Activated T-cell treated with anti-CD3 and anti-CD28 coated beads, Interleukin-2, amount 50 U/mL, for 1 hour (primary cell): ENCODE measurements around the gene KCTD20.
"Not testable (repeated sequence)": the region's sequence is repeated elsewhere in the genome, so short reads cannot be mapped to it uniquely, and the experiment has no call there.

ENCODE experiments used
- DNase-seq: peaks from one replicate; pipeline ENCODE4 v3.0.0-alpha.2; 2020

KCTD20 gene

GRCh38 chr6:36445621-36446020 is 2.8 kb downstream of the KCTD20 start:
- DNase-seq = no peak

GRCh38 chr6:36449173-36449572 is 6.4 kb downstream of the KCTD20 start:
- DNase-seq = not testable (repeated sequence)

- DNase-seq = not testable (repeated sequence)
Measured at GRCh38 chr6:36452897-36453296, 10.1 kb downstream of the KCTD20 start.

GRCh38 chr6:36455486-36456027 is 12.8 kb downstream of the KCTD20 start:
- no peak for DNase-seq

GRCh38 chr6:36459501-36459900 is 16.7 kb downstream of the KCTD20 start:
- no peak for DNase-seq

- no peak for DNase-seq
Measured at GRCh38 chr6:36460916-36461315, 18.1 kb downstream of the KCTD20 start.

GRCh38 chr6:36461646-36462045 is 18.8 kb downstream of the KCTD20 start:
- no peak for DNase-seq

- no peak for DNase-seq
Measured at GRCh38 chr6:36463676-36464075, 20.9 kb downstream of the KCTD20 start.

GRCh38 chr6:36464233-36464632 is 21.4 kb downstream of the KCTD20 start:
- no peak for DNase-seq

GRCh38 chr6:36467625-36468024 is 24.8 kb downstream of the KCTD20 start:
- DNase-seq = no peak

GRCh38 chr6:36469148-36469661 is 26.4 kb downstream of the KCTD20 start:
- DNase-seq = no peak

GRCh38 chr6:36469946-36470345 is 27.1 kb downstream of the KCTD20 start:
- DNase-seq = no peak

GRCh38 chr6:36478051-36478526 is 35.3 kb downstream of the KCTD20 start:
- no peak for DNase-seq

GRCh38 chr6:36479256-36479655 is 36.5 kb downstream of the KCTD20 start:
- DNase-seq = no peak

GRCh38 chr6:36483326-36483725 is 40.5 kb downstream of the KCTD20 start:
- not testable (repeated sequence) for DNase-seq

- no peak for DNase-seq
Measured at GRCh38 chr6:36484736-36485135, 41.9 kb downstream of the KCTD20 start.

GRCh38 chr6:36487698-36488097 is 44.9 kb downstream of the KCTD20 start:
- DNase-seq = no peak

- no peak for DNase-seq
Measured at GRCh38 chr6:36488221-36488620, 45.4 kb downstream of the KCTD20 start.

- DNase-seq = no peak
Measured at GRCh38 chr6:36489426-36489825, 46.6 kb downstream of the KCTD20 start.

- DNase-seq = no peak
Measured at GRCh38 chr6:36491378-36491965, 48.7 kb downstream of the KCTD20 start.

- DNase-seq = no peak
Measured at GRCh38 chr6:36492092-36492491, 49.3 kb downstream of the KCTD20 start.

GRCh38 chr6:36492621-36493020 is 49.8 kb downstream of the KCTD20 start:
- no peak for DNase-seq

- DNase-seq = no peak
Measured at GRCh38 chr6:36493319-36493718, 50.5 kb downstream of the KCTD20 start.

GRCh38 chr6:36493859-36494258 is 51.1 kb downstream of the KCTD20 start:
- no peak for DNase-seq

- no peak for DNase-seq
Measured at GRCh38 chr6:36495086-36495485, 52.3 kb downstream of the KCTD20 start.
